Ascending aorta (tissue), 2 donors: ENCODE results near the gene TLCD3A. TPM values are rescaled to one million over a fixed set of nuclear protein-coding genes. Genes with fewer than 3 reads are reported as not detected.

Experiments used
- DNase-seq, 2 donors: peaks; one replicate each; pipeline ENCODE4 v3.0.0-alpha.2; 2019; ENCODE audit warnings: low spot score in 2 of 2
- H3K27ac ChIP-seq, 2 donors: fragments of 200-600 bp; sonication (generic); one replicate each; pipeline ENCODE4 v1.5.1; 2016 to 2017; ENCODE audit warnings: mild to moderate bottlenecking in 1 of 2
- H3K27me3 ChIP-seq: fragments of 200-600 bp; sonication (generic); one replicate; pipeline ENCODE4 v1.5.1; 2017
- H3K36me3 ChIP-seq, 2 donors: fragments of 200-600 bp; sonication (generic); one replicate each; pipeline ENCODE4 v1.5.1; 2016
- H3K4me1 ChIP-seq, 2 donors: fragments of 200-600 bp; sonication (generic); one replicate each; pipeline ENCODE4 v1.5.1; 2016 to 2017; ENCODE audit warnings: mild to moderate bottlenecking in 1 of 2
- H3K4me3 ChIP-seq, 2 donors: fragments of 200-600 bp; sonication (generic); one replicate each; pipeline ENCODE4 v1.5.1; 2016 to 2017; ENCODE audit warnings: mild to moderate bottlenecking in 1 of 2
- H3K9me3 ChIP-seq, 2 donors: fragments of 200-600 bp; sonication (generic); one replicate each; pipeline ENCODE4 v1.5.1; 2016
- intact Hi-C: fragments of 100-400 bp; cut with DNase I; formaldehyde crosslinking; loops from one replicate; pipeline ENCODE4 v1.15.1; 2023
- total RNA-seq: library from RNA; depleted of rRNA; stranded (reverse); fragments of >200 nt; gene quantifications from one replicate; pipeline ENCODE4 v1.1.0, GENCODE V29; 2016
- TF ChIP-seq, protein P1 (sequence below), 3 experiments: fragments of 200-600 bp in 2 of 3; fragments of 450-650 bp in 1 of 3; sonication (generic) in 2 of 3; IDR thresholded peaks; one replicate each; pipeline ENCODE4 v1.5.1; 2016 to 2019; ENCODE audit warnings: antibody characterized with exemption in 3 of 3, mild to moderate bottlenecking in 1 of 3, moderate library complexity in 1 of 3

TLCD3A gene
- total RNA-seq, 1 donor from 2014 or later: 21.9 TPM

DNA sequence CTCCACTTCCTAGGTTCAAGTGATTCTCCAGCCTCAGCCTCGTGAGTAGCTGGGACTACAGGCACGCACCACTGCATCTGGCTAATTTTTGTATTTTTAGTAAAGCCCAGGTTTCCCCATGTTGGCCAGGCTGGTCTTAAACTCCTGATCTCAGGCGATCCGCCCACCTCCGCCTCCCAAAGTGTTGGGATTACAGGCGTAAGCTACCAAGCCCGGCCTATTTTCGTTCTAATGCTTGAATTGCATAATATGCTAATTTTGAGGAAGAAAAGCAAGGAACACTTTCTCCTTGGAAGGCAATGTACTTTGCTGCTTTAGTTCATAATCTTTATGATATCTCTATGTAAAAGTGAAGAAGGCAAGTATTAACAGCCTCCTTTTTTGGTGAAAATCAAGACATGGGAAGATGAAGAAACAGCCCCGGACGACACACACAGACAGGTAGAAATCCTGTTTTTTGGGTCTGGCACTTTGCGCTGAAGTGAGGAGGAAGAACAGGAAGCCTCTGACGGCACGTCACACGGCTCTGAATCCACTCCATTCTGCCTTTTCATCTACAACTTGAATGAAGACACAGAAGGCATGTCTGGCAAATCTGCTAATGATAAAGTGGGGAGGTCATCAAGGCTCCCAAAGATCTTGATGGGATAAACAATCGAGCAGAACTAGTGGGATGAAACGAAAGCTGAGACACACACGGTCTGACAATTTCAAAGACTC is 42.7 kb upstream of the TLCD3A start:
- no peak overlapping the region for H3K4me3 ChIP-seq
- H3K27ac ChIP-seq: no peak overlapping the region
- no peak for DNase-seq
- no peaks in the 10 kb centered on the region for H3K27me3 ChIP-seq
- no peaks in the 10 kb centered on the region for H3K4me1 ChIP-seq
- no peaks in the 10 kb centered on the region for H3K9me3 ChIP-seq
- TF ChIP-seq, protein P1, sequence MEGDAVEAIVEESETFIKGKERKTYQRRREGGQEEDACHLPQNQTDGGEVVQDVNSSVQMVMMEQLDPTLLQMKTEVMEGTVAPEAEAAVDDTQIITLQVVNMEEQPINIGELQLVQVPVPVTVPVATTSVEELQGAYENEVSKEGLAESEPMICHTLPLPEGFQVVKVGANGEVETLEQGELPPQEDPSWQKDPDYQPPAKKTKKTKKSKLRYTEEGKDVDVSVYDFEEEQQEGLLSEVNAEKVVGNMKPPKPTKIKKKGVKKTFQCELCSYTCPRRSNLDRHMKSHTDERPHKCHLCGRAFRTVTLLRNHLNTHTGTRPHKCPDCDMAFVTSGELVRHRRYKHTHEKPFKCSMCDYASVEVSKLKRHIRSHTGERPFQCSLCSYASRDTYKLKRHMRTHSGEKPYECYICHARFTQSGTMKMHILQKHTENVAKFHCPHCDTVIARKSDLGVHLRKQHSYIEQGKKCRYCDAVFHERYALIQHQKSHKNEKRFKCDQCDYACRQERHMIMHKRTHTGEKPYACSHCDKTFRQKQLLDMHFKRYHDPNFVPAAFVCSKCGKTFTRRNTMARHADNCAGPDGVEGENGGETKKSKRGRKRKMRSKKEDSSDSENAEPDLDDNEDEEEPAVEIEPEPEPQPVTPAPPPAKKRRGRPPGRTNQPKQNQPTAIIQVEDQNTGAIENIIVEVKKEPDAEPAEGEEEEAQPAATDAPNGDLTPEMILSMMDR (IDR thresholded peaks at IDR 0.05): no peak
- H3K36me3 ChIP-seq: peaks cover 23 to 37% of the 10 kb centered on the region in 2 donors
- intact Hi-C loops: no loop called here

DNA sequence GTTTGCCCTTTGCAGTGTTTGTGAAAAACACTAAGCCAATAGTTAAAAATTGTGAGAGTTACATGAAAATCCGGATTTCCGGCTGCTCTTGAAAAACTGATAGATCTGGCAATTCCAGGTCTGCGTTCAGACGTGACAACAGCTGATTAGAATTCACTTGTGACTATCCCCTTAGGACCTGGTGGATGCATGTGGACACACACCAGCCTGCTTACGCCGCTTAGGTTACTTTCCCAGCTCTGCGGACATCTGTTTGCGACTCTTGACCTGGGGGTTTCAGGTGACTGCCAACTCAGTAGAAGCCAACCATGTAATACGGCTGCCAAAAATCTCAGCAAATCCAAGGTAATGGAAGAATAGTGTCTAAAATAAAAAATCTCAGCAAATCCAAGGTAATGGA is 42.0 kb upstream of the TLCD3A start:
- intact Hi-C loops: no loop called here
- H3K4me1 ChIP-seq: no peaks in the 10 kb centered on the region
- peaks cover 23 to 44% of the 10 kb centered on the region in 2 donors for H3K36me3 ChIP-seq
- H3K27me3 ChIP-seq: no peaks in the 10 kb centered on the region
- H3K27ac ChIP-seq: no peak overlapping the region
- H3K4me3 ChIP-seq: no peak overlapping the region
- no peaks in the 10 kb centered on the region for H3K9me3 ChIP-seq
- TF ChIP-seq, protein P1 (IDR thresholded peaks at IDR 0.05): no peak
- DNase-seq: no peak

DNA sequence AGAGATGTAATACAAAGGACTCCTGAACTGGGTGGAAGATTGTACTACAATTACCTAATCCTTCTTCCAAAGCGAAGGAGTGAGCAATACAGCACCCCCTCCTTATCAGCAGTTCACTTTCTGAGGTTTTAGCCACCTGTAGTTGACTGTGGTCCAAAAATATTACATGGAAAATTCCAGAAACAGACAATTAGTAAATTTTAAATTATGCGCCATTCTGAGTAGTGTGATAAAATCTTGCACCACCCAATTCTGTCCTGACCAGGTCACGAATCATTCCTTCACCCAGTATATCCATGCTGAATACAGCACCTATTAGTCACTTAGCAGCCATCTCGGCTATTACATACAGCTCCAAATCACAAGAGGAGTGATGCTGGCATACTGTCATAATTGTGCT is 41.0 kb upstream of the TLCD3A start:
- no peak for DNase-seq
- H3K36me3 ChIP-seq: peaks cover 23 to 52% of the 10 kb centered on the region in 2 donors
- TF ChIP-seq, protein P1 (IDR thresholded peaks at IDR 0.05): no peak
- H3K4me1 ChIP-seq: no peaks in the 10 kb centered on the region
- H3K27ac ChIP-seq: no peak overlapping the region
- H3K27me3 ChIP-seq: no peaks in the 10 kb centered on the region
- H3K4me3 ChIP-seq: no peak overlapping the region
- H3K9me3 ChIP-seq: no peaks in the 10 kb centered on the region
- intact Hi-C loops: no loop called here

DNA sequence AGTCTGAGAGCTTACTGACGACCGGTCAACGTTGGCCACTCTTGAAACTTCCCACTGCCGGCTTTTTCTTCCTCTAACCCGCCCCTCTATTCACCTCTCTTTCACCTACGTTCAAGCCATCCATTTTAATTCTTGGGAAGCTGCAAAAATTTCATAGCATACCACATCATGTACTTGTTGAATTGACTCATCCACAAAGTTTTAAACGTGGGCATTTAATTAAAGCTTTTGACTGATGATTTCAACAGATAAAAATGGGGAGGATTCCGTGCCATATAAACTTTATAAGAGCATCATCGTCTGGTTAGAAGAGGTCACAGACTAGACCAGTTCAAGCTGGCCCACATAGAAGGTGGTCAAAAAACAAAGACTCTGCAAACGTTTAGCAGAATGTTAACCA is 40.3 kb upstream of the TLCD3A start:
- TF ChIP-seq, protein P1 (IDR thresholded peaks at IDR 0.05): no peak
- Histone ChIP-seq H3K27ac (no peak overlapping the region), H3K4me3 (no peak overlapping the region), H3K36me3 (peaks cover 30 to 54% of the 10 kb centered on the region in 2 donors), H3K4me1 (no peaks in the 10 kb centered on the region), H3K27me3 (no peaks in the 10 kb centered on the region), H3K9me3 (no peaks in the 10 kb centered on the region)
- intact Hi-C loops: no loop called here
- DNase-seq: no peak

DNA sequence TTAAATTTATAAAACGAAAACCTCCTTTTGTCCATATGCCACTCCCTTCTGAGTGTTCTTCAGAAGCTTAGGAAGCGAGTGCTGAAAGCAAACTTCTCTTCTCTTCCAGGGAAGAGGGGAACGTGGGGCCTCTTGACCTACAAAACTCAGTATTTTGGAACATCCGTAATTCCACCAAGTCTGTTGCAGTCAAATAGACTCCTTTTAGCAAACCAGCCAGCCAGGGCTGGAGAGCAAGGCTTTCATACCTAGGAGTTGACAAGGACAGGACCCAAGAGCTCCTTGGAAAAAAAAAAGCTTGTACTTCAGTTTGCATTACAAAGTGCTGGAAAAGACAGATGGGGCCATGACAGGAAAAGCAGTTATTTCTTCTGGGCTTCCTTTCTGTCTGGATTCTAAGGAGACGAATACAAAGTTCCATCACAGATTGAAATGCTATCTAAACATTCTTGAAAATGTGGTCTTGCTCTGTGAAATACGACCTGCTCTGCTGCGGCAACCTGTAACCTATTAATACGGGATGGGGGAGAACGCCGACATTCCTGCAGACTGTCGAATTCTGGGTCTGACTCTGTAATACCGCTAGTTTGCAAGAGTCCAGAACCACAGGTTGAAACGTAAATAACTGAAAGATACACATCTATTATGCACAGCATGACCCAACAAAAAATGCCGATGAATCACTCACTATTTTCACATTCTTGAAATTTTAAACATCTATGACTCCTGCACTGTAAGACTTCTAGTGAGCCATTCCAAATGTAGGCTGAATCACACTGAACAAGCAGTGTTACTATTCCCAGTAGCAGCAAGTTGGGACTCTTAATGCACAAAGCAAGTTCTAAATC is 38.4 kb upstream of the TLCD3A start:
- peaks cover 33 to 64% of the 10 kb centered on the region in 2 donors for H3K36me3 ChIP-seq

More for the DNA sequence above, 38.4 kb upstream of the TLCD3A start:
- no peaks in the 10 kb centered on the region for H3K4me1 ChIP-seq
- no peak for DNase-seq
- no peak overlapping the region for H3K4me3 ChIP-seq
- no peaks in the 10 kb centered on the region for H3K9me3 ChIP-seq
- H3K27me3 ChIP-seq: no peaks in the 10 kb centered on the region
- TF ChIP-seq, protein P1 (IDR thresholded peaks at IDR 0.05): no peak
- intact Hi-C loops: no loop called here
- no peak overlapping the region for H3K27ac ChIP-seq
